SHP77 treated with DMSO at 0.1 percent for 48 hours (cell line): ENCODE results near the gene C1orf210.

ENCODE experiments used
- DNase-seq: peaks from one replicate; lab custom pipeline; 2025; lab: John Stamatoyannopoulos, UW

Gene C1orf210

GRCh38 chr1:43274125-43274803, 11.1 kb downstream of the C1orf210 start:
- no peak for DNase-seq

GRCh38 chr1:43273708-43274107, 11.7 kb downstream of the C1orf210 start:
- DNase-seq, result no peak

- no peak for DNase-seq
These were observed 12.5 kb downstream of the C1orf210 start for GRCh38 chr1:43272576-43273571.

- DNase-seq, result no peak
These were observed 13.2 kb downstream of the C1orf210 start for GRCh38 chr1:43272161-43272560.

- no peak for DNase-seq
These were observed 13.9 kb downstream of the C1orf210 start for GRCh38 chr1:43271186-43272118.

- DNase-seq, result no peak
These were observed 14.8 kb downstream of the C1orf210 start for GRCh38 chr1:43270421-43271095.

- DNase-seq, result no peak
These were observed 15.6 kb downstream of the C1orf210 start, which contains the start of gene TMEM125 for GRCh38 chr1:43269627-43270375. TSS of gene TMEM125 (plus strand) at chr1:43269983. CDS start at chr1:43272723, 2,740 bp downstream.

GRCh38 chr1:43267818-43268425, 17.5 kb downstream of the C1orf210 start:
- DNase-seq, result no peak

- DNase-seq, result no peak
These were observed 18.0 kb downstream of the C1orf210 start for GRCh38 chr1:43267291-43267805.

GRCh38 chr1:43266881-43267280, 18.5 kb downstream of the C1orf210 start:
- no peak for DNase-seq

- no peak for DNase-seq
These were observed 19.9 kb downstream of the C1orf210 start for GRCh38 chr1:43265431-43265830.

- DNase-seq, result no peak
These were observed 27.0 kb downstream of the C1orf210 start for GRCh38 chr1:43258370-43258769.

- DNase-seq, result no peak
These were observed 28.5 kb downstream of the C1orf210 start for GRCh38 chr1:43256675-43257570.

GRCh38 chr1:43255438-43256210, 29.8 kb downstream of the C1orf210 start:
- no peak for DNase-seq

GRCh38 chr1:43253876-43254275, 31.5 kb downstream of the C1orf210 start:
- no peak for DNase-seq

GRCh38 chr1:43253173-43253572, 32.2 kb downstream of the C1orf210 start:
- DNase-seq, result no peak

GRCh38 chr1:43252225-43252624, 33.2 kb downstream of the C1orf210 start:
- no peak for DNase-seq

GRCh38 chr1:43251024-43251423, 34.4 kb downstream of the C1orf210 start:
- no peak for DNase-seq
